Activated T-helper 9 cell treated with anti-CD3 and anti-CD28 coated beads, Interleukin-2, amount 50 U/mL, for 16 hours (primary cell): ENCODE measurements around the gene HOXA2.

ENCODE experiments used
- DNase-seq: peaks from one replicate; pipeline ENCODE4 v3.0.0-alpha.2; 2020; ENCODE audit warnings: low read depth

HOXA2 gene

GRCh38 chr7:27102581-27103442, at the start of gene HOXA2:
Gene HOXA2, minus strand, starts transcription at chr7:27102683. Its CDS starts 183 bp downstream, at chr7:27102500.
- DNase-seq = no peak

- DNase-seq = no peak
Measured at GRCh38 chr7:27151341-27151930, 49.0 kb upstream of the HOXA2 start.

GRCh38 chr7:27150568-27151340, 48.3 kb upstream of the HOXA2 start:
- peak; percentile 43 for DNase-seq

GRCh38 chr7:27149842-27150567, 47.5 kb upstream of the HOXA2 start:
- no peak for DNase-seq

- no peak for DNase-seq
Measured at GRCh38 chr7:27148756-27149641, 46.5 kb upstream of the HOXA2 start.

- no peak for DNase-seq
Measured at GRCh38 chr7:27148031-27148755, 45.7 kb upstream of the HOXA2 start.

GRCh38 chr7:27147199-27148030, 44.9 kb upstream of the HOXA2 start, which contains the start of gene HOXA6:
Gene HOXA6, minus strand, starts transcription at chr7:27147774. Its CDS starts 25 bp downstream, at chr7:27147749.
- DNase-seq = no peak

- DNase-seq = no peak
Measured at GRCh38 chr7:27146491-27147198, 44.2 kb upstream of the HOXA2 start.

- no peak for DNase-seq
Measured at GRCh38 chr7:27145914-27146412, 43.5 kb upstream of the HOXA2 start.

GRCh38 chr7:27145165-27145913, 42.9 kb upstream of the HOXA2 start:
- no peak for DNase-seq

GRCh38 chr7:27144781-27145164, 42.3 kb upstream of the HOXA2 start:
- no peak for DNase-seq

GRCh38 chr7:27143950-27144780, 41.7 kb upstream of the HOXA2 start:
- DNase-seq = no peak

GRCh38 chr7:27143023-27143949, 40.8 kb upstream of the HOXA2 start, which contains the start of gene HOXA5:
Gene HOXA5, minus strand, starts transcription at chr7:27143681. Its CDS starts 74 bp downstream, at chr7:27143607.
- no peak for DNase-seq

- DNase-seq = no peak
Measured at GRCh38 chr7:27142580-27143022, 40.1 kb upstream of the HOXA2 start.

- no peak for DNase-seq
Measured at GRCh38 chr7:27141923-27142579, 39.6 kb upstream of the HOXA2 start.
